ENCODE results near the gene BCL2L1. TPM values are rescaled to one million over a fixed set of nuclear protein-coding genes. Genes with fewer than 3 reads are reported as not detected.
A peak's percentile ranks its signal among the peaks of the same experiment; 100 is the strongest.

The BCL2L1 gene
- total RNA-seq, 1 donor from 2014 or later: 60.4 TPM

DNA sequence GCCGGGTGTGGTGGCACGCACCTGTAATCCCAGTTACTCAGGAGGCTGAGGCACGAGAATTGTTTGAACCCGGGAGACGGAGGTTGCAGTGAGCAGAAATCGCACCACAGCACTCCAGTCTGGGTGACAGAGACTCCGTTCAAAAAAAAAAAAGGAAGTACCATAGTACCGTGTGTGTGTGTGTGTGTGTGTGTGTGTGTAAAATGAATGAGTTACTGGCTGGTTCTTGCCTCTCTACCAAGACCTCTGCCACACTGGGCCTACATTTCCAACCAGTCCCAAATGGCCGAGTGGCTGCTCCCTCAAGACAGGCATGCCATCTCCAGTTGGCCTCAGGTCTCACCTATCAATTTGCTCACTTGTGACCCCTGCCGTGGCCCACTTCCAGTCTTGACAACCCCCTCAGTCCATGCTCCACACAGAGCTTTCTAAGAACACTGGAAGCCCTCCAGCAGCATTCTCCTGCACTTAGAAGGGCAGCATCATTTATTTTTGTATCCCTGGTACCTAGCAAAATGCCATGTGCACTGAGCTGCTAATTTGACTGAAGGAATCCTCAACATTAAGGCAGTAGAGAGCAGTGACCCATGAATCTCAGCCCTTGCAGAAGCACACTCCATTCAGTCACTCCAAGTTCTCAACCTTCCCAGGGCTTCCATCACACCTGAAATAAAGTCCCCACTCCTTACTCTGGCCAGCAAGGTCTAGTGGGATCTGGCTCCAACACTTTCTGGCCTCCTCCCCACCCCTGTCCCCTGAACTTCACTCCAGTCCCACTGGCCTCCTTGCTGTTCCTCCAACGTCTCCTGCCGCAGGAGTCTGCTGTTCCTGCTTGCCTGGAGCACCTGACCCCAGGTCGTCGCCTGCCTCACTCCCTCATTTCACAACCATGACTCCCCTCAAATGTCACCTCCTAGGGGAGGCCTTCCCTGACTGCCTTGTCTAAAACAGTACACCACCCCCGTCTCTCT, 55.1 kb downstream of the BCL2L1 start:
- peaks cover 44% of the 10 kb centered on the region for H3K36me3 Mint-ChIP-seq (ENCODE audit: low read depth)

DNA sequence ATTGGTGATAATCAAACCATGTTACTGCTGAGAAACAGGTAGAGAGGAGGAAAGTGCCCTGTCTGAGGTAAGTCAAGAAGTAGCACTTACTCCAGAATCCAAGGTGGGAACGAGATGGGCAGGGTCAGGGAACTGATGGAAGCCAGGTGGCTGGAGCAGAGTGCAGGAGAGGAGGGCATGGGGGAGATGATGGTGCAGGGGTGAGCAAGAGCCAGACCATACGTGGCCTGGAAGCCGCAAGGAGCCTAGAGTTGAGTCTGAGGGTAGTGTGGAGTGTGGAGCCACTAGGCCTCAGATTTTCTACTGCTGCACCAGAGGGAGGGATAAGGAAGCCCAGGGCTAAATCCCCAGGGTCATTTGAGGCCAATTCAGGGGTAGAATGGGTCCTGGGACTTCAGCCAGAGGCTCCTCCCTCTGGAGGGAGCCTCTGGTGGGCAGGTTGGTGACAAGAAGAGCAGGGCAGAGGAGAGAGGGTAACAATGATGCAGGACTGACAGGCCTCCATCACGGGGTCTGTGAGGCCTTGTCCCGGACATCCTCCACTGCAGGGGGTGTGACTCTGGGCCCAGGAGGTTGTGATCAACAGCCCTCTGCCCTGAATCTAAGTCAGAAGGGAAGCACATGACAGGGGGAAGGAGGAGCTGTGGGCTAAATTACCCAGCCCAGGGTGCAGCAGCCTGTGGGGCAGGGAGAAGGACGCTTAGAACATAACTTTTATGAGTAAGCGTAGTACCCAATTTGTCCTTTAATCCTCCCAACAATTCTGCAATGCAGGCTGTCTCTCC, 56.2 kb downstream of the BCL2L1 start:
- ChIA-PET POLR2A (interaction anchor here (0.6 kb wide), 1 partner anchor 57 kb away, joined by 3 read pairs; no protein-coding TSS in a partner anchor), CTCF (interaction anchor here (1.8 kb wide), 1 partner anchor 57 kb away, joined by 6 read pairs; no protein-coding TSS in a partner anchor)
- intact Hi-C loops (cut with micrococcal nuclease): no loop called here
- H3K9me3 Mint-ChIP-seq: no peaks in the 10 kb centered on the region
- H3K36me3 Mint-ChIP-seq (ENCODE audit: low read depth): peaks cover 42% of the 10 kb centered on the region
- ATAC-seq (ENCODE audit: low read depth) (peak; percentile 40), DNase-seq (no peak)
- TF ChIP-seq, protein P1, sequence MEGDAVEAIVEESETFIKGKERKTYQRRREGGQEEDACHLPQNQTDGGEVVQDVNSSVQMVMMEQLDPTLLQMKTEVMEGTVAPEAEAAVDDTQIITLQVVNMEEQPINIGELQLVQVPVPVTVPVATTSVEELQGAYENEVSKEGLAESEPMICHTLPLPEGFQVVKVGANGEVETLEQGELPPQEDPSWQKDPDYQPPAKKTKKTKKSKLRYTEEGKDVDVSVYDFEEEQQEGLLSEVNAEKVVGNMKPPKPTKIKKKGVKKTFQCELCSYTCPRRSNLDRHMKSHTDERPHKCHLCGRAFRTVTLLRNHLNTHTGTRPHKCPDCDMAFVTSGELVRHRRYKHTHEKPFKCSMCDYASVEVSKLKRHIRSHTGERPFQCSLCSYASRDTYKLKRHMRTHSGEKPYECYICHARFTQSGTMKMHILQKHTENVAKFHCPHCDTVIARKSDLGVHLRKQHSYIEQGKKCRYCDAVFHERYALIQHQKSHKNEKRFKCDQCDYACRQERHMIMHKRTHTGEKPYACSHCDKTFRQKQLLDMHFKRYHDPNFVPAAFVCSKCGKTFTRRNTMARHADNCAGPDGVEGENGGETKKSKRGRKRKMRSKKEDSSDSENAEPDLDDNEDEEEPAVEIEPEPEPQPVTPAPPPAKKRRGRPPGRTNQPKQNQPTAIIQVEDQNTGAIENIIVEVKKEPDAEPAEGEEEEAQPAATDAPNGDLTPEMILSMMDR (IDR thresholded peaks at IDR 0.05): no peak
- no peaks in the 10 kb centered on the region for H3K27me3 Mint-ChIP-seq
- no peak overlapping the region for H3K4me3 Mint-ChIP-seq
- H3K27ac Mint-ChIP-seq: peak overlapping the region; percentile 64
- peaks cover 40% of the 10 kb centered on the region for H3K4me1 Mint-ChIP-seq

More for the DNA sequence above, 55.1 kb downstream of the BCL2L1 start:
- ATAC-seq (ENCODE audit: low read depth): peak; percentile 74
- TF ChIP-seq, protein P1 (IDR thresholded peaks at IDR 0.05): no peak
- H3K27ac Mint-ChIP-seq: peak overlapping the region; percentile 75
- no peak for DNase-seq
- H3K4me3 Mint-ChIP-seq: peak overlapping the region; percentile 32
- ChIA-PET CTCF (interaction anchor here (1.8 kb wide), 1 partner anchor 56 kb away, joined by 6 read pairs; no protein-coding TSS in a partner anchor), POLR2A (interaction anchor here (0.6 to 0.7 kb wide), 3 partner anchors 37 to 114 kb away, joined by 3 to 4 read pairs (median 3); no protein-coding TSS in a partner anchor)
- H3K9me3 Mint-ChIP-seq: no peaks in the 10 kb centered on the region
- peaks cover 29% of the 10 kb centered on the region for H3K4me1 Mint-ChIP-seq
- intact Hi-C loops (cut with micrococcal nuclease): no loop called here
- no peaks in the 10 kb centered on the region for H3K27me3 Mint-ChIP-seq

DNA sequence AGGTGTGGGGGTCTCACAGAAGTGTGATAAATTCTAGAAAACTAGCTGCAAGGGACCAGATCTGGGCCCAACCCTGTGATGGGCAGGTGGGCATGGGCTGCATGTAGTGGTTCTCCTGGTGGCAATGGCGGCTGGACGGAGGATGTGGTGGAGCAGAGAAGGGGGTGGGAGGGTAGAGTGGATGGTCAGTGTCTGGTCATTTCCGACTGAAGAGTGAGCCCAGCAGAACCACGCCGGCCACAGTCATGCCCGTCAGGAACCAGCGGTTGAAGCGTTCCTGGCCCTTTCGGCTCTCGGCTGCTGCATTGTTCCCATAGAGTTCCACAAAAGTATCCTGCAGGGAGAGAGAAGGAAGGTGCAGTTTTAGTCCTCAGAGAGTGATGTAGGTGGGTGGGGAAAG, 56.9 kb downstream of the BCL2L1 start:
- Mint-ChIP-seq H3K27me3 (no peaks in the 10 kb centered on the region), H3K27ac (no peak overlapping the region), H3K4me3 (no peak overlapping the region), H3K4me1 (peaks cover 45% of the 10 kb centered on the region), H3K36me3 (ENCODE audit: low read depth) (peaks cover 41% of the 10 kb centered on the region), H3K9me3 (no peaks in the 10 kb centered on the region)
- ChIA-PET POLR2A (interaction anchor here (2.2 kb wide), 1 partner anchor 58 kb away, joined by 20 read pairs; no protein-coding TSS in a partner anchor), CTCF (interaction anchor here (2.5 kb wide), 1 partner anchor 58 kb away, joined by 33 read pairs; the partner anchor contains the start of gene BCL2L1)
- TF ChIP-seq, protein P1 (IDR thresholded peaks at IDR 0.05): no peak
- intact Hi-C loops (cut with micrococcal nuclease): no loop called here
- DNase-seq: no peak
- ATAC-seq (ENCODE audit: low read depth): no peak

DNA sequence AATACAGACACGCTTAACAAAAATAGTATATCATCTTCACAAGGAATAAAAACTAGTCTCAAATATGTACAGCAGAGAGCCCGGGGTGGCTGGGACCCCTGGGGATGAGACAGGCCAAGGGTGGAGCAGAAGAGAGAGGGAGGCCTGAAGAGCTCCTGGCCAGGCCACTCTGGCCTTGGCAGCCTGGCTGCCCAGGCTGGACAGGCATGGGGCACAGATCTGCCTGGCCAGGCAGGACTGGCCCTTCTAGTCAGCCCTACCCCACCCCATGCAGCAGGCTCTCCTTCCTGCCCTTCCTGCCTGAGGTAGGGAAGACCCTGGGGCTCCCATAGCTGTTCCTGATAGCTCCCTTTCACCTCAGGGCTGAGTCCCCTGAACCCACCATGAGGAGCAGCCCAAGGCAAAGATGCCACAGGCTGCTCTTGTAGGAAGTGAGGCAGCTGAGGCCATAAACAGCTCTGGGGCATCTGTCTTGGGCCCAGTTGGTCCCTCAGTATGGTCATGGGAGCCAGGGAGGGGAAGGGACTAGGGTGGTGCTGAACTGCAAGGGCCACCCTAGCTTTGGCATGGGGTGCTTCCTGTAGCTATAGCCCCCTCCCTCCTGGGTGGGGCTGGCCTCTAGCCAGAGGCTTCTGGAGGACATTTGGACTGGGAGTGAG, 57.8 kb downstream of the BCL2L1 start:
- ATAC-seq (ENCODE audit: low read depth): no peak
- no peak overlapping the region for H3K4me3 Mint-ChIP-seq
- no peak for DNase-seq
- H3K36me3 Mint-ChIP-seq (ENCODE audit: low read depth): peaks cover 38% of the 10 kb centered on the region
- POLR2A ChIA-PET: interaction anchor here (0.7 to 2.2 kb wide), 3 partner anchors 10 to 59 kb away, joined by 3 to 20 read pairs (median 4); no protein-coding TSS in a partner anchor
- TF ChIP-seq, protein P1 (IDR thresholded peaks at IDR 0.05): no peak
- H3K9me3 Mint-ChIP-seq: no peaks in the 10 kb centered on the region
- no peaks in the 10 kb centered on the region for H3K27me3 Mint-ChIP-seq
- intact Hi-C loops (cut with micrococcal nuclease): no loop called here
- CTCF ChIA-PET: interaction anchor here (2.5 kb wide), 1 partner anchor 59 kb away, joined by 33 read pairs; the partner anchor contains the start of gene BCL2L1
- H3K27ac Mint-ChIP-seq: no peak overlapping the region
- H3K4me1 Mint-ChIP-seq: peaks cover 46% of the 10 kb centered on the region

All from activated B cell treated with CpG ODN at 0.5 μM for 24 hours (primary cell).